ENCODE data around the gene DKK3.

The DKK3 gene

GRCh38 chr11:11931461-11932055 lies 76.9 kb downstream of the DKK3 start:
- DNase-seq, result peak; percentile 16

GRCh38 chr11:11929920-11930319 lies 78.5 kb downstream of the DKK3 start:
- no peak for DNase-seq

- DNase-seq, result no peak
Measured at GRCh38 chr11:11923828-11924227, 84.6 kb downstream of the DKK3 start.

- no peak for DNase-seq
Measured at GRCh38 chr11:11916981-11917399, 91.4 kb downstream of the DKK3 start.

- no peak for DNase-seq
Measured at GRCh38 chr11:11915625-11916024, 92.8 kb downstream of the DKK3 start.

- DNase-seq, result no peak
Measured at GRCh38 chr11:11913395-11913794, 95.0 kb downstream of the DKK3 start.

Measured in NCI-H774 (cell line).